MG63 (cell line): Measurements from ENCODE around the gene LHX2. TPM values are rescaled to one million over a fixed set of nuclear protein-coding genes. Genes with fewer than 3 reads are reported as not detected.
A peak's percentile ranks its signal among the peaks of the same experiment; 100 is the strongest.

Source experiments
- DNase-seq: peaks from one replicate; pipeline ENCODE4 v3.0.0-alpha.2; 2020
- H3K27me3 ChIP-seq: fragments of 250-450 bp; sonication (Bioruptor Pico); 2 replicates; pipeline ENCODE4 v1.5.1; 2020; ENCODE audit warnings: mild to moderate bottlenecking, moderate library complexity
- H3K36me3 ChIP-seq: fragments of 250-450 bp; sonication (Bioruptor Pico); 2 replicates; pipeline ENCODE4 v1.5.1; 2020; ENCODE audit warnings: mild to moderate bottlenecking, moderate library complexity
- H3K4me3 ChIP-seq: fragments of 250-450 bp; sonication (Bioruptor Pico); 2 replicates; pipeline ENCODE4 v1.5.1; 2020; ENCODE audit warnings: mild to moderate bottlenecking, moderate library complexity
- H3K9me3 ChIP-seq: fragments of 250-450 bp; sonication (Bioruptor Pico); 2 replicates; pipeline ENCODE4 v1.5.1; 2020; ENCODE audit warnings: mild to moderate bottlenecking, moderate library complexity
- total RNA-seq: library from RNA; depleted of rRNA; stranded (reverse); fragments of >200 nt; shearing (Covaris generic); gene quantifications from 2 replicates; pipeline ENCODE4 v1.2.3, GENCODE V29; 2014; ENCODE audit warnings: low replicate concordance

The LHX2 gene
- total RNA-seq, 1 experiment from 2014 or later = 0.49 TPM

DNA sequence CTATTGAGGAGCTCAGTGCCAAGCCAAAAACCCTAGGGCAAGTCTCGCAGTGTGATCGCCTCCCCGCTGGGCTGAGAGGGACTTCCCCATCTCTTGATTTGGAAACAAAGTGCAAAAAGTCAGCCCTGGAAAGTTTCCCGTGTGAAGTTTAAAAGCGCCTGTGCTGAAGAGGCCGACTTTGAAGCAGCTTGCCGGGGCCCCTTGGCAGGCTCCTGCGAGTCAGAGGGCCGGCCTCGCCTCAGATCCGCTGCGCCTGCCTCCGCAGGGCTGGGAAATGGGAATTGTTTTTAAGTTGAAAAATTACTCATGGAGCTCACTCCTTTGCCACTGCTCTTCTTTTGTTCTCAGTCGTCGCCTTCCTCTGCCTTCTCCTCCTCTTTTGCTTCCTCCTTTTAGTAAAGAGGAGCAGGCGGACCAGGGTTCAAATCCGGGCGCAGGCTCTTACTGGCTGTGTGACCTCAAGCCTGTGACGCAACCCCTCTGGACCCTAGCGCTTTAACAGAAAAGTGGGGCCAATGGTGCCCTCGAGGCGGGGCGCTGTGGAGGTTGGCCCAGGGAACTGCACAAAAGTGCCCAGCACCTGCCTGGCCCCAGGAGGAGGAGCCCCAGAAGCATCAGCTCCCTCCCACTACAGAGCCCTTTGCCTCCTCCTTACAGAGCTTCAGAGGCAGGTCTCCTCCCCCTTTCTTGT, 14.7 kb upstream of the LHX2 start:
- DNase-seq = peak; percentile 23
- Histone ChIP-seq H3K27me3 (peaks cover 44% of the 10 kb centered on the region), H3K9me3 (no peaks in the 10 kb centered on the region), H3K4me3 (no peak overlapping the region), H3K36me3 (no peaks in the 10 kb centered on the region)

DNA sequence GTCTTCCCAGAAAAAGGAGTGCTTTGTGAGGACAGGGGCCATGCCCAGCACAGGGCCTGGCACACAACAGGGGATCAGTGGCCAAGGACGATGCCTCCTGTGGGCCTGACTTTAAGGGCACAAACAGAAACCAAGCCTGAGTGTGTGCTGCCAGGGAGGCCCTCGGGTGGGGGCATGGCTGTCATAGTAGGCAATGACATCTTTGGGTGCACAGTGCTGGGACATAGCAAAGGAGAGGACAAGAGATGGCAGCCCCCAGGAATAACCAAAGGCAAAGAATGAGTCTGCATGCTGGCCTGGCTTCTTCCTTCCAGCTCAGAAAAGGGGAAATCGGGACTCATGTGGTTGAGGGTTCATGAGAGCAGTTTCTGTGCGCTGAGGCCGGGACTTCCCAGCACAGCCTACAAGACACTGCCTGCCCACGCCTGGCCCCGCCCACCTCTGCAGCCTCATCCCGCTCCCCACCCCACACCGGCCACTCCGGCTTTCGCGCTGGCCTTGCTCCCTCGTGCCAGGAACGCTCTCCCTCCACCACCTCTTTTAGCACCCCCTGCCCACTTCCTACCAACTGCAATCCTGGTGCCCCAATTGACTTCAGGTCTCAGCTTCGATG, 13.8 kb upstream of the LHX2 start:
- H3K9me3 ChIP-seq = no peaks in the 10 kb centered on the region
- H3K36me3 ChIP-seq = no peaks in the 10 kb centered on the region
- H3K27me3 ChIP-seq = peaks cover 50% of the 10 kb centered on the region
- H3K4me3 ChIP-seq = no peak overlapping the region
- no peak for DNase-seq

DNA sequence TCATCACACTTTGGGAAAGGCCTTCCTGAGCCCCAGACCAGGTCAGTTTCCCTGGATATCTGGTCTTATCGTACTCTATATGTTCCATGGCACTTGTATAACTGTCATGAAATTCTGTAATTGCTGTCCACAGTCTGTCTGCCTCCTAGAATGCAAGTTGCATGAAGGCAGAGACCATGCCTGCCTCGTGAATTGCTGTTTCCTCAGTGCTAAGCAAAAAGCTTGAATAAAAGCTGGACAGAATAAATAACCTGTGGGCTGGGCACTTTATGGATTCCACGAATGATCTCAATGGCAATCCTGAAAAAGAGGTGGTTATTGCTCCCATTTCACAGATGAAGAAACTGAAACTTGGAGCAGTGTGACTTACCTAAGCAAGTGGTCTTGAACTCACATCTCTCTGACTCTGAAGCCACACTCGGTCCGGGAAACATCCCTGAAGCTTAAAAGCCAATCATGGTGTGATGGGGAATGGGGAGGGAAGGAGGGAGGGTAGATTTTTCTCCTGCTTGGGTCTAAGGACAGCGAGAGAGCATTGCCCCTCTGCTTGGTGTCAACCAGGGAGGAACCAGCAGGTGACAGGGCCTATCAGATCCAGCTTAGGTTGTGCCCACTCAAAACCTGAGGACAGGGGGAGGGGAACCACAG, 13.2 kb upstream of the LHX2 start:
- peaks cover 57% of the 10 kb centered on the region for H3K27me3 ChIP-seq
- H3K36me3 ChIP-seq = no peaks in the 10 kb centered on the region

DNA sequence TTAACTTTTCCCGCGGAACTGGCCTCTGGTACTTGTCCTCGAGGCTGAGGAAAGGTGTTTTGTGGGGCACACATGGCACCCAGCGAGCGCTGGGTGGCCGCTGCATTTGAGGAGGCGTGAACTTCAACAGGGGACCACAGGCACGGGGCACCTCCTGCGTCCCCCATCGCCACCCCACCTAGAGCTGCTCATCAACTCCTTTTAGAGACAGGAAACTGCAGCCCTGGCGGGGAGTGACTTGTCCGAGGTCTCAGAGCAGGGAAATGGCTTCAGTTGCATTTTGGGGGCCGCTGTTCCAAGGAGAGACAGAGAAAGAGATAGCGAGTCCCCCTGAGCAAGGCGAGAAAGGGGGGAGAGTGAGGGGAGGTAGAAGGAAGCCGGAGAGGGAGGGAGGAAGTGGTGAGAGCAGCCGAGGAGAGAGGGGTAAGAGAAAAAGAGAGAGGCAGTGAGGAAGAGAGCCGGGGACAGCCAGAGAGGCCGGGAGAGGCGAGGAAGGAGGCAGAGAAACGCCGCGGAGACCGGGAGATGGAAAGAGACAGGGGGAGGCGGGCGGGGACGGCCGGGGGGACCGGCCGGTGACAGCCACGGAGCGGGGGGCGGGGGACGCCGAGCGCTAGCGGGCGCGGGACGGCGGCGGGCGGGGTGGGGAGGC, 12.5 kb upstream of the LHX2 start:
- peaks cover 62% of the 10 kb centered on the region for H3K27me3 ChIP-seq
- DNase-seq = no peak
- no peak overlapping the region for H3K4me3 ChIP-seq
- no peaks in the 10 kb centered on the region for H3K9me3 ChIP-seq
- H3K36me3 ChIP-seq = no peaks in the 10 kb centered on the region

More for the DNA sequence above, 13.2 kb upstream of the LHX2 start:
- DNase-seq = no peak
- Histone ChIP-seq H3K4me3 (no peak overlapping the region), H3K9me3 (no peaks in the 10 kb centered on the region)

DNA sequence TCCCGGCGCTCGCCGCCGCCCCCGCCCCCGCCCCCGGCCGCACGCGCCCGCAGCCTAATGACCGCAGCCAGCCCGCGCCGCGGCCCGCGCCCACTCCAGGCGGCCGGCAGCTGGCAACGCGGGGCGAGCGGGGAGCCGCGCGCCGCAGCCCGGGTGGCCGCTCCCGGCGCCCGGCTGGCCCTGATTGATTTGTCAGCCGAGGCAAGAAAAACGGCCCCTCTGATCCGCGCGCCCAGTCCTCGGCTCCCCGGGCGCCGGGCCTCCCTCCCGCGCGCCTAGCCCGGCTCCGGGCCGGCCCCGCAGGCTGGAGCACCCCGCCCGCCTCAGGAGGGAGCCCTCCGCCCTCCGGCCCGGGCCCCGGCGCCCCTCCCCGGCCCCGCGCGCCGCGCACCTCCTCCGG, 11.9 kb upstream of the LHX2 start:
- no peaks in the 10 kb centered on the region for H3K9me3 ChIP-seq
- H3K4me3 ChIP-seq = no peak overlapping the region
- DNase-seq = no peak
- H3K36me3 ChIP-seq = no peaks in the 10 kb centered on the region
- peaks cover 64% of the 10 kb centered on the region for H3K27me3 ChIP-seq

DNA sequence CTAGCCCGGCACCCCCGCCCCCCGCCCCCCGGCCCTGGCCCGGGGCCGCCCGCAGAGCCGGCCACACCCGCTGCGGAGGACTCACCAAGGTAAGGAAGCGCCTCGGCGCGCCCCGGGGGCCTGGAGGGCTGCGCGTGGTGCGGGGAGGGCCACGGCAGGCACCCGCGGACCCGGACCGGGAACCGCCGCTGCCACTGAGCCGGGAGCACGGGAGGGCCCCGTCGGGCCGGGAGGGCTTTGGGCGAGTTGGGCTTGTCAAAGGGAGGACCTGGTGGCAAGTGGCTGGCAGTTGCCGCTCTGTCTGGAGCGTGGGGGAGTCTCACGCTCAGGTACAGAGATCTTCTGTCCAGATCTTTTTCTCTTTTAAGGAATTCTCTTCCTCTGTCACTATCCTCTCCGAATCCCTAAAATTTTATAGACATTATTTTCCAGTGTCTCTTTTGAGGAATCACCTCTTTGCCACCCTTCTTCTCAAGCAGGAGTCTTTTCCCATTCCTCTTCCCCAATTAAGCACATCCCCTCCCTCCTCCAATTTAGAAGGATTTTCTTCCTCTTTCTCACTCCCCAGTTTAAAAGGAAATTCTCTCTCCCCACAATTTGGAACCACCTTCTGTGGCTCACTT, 11.3 kb upstream of the LHX2 start:
- peaks cover 71% of the 10 kb centered on the region for H3K27me3 ChIP-seq
- no peak for DNase-seq
- no peaks in the 10 kb centered on the region for H3K36me3 ChIP-seq
- no peaks in the 10 kb centered on the region for H3K9me3 ChIP-seq
- H3K4me3 ChIP-seq = no peak overlapping the region

DNA sequence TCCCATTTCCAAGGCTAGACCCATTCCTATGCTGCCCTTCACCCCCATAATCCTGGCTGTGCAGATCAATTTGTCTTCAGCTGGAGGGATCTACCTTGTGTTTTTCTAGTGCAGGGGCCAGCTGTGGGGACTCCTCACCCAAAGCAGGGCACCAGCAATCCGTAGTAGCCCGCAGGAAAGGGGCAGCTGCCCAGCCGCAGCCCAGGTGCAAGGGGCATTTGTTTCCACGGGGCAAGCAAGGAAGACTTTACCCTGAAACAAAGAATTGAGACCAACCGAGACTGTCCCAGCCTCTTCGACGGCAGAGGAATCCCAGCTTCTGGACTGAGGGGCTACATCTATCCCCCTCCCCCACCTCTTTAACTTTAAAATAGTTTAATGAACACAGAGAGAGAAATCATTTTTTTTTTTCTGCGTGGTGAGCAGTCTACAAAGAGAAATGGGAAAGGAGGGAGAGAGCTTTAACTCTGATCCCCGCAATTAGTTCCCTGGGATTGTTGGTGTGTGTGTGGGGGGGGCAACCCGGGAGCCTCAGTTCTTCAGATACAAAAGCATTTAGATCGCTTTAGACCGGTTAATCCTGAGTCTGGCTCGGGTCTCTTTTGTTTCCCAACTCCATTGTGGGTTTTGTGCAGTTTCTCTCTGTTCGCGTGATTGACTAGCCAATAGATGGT, 10.6 kb upstream of the LHX2 start:
- no peak for DNase-seq
- Histone ChIP-seq H3K4me3 (no peak overlapping the region), H3K9me3 (no peaks in the 10 kb centered on the region), H3K27me3 (peaks cover 76% of the 10 kb centered on the region), H3K36me3 (no peaks in the 10 kb centered on the region)

DNA sequence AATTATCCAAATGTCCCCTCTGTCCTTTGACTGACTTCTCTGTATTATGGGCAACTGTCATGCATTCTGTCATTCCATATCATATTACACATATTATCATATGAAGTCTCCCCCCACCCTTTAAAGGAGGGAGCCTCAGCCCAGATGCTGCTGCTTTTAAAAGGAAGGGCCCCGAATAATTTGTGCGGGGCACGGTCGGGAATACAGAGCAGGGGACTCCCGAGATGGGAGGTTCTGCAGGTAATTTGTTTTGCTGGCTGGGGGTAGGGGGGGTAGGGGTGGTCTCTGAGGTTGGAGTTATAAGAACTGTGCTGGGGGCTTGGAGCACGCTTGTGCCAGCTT, 10.1 kb upstream of the LHX2 start:
- DNase-seq = no peak
- H3K9me3 ChIP-seq = no peaks in the 10 kb centered on the region
- no peaks in the 10 kb centered on the region for H3K36me3 ChIP-seq
- H3K4me3 ChIP-seq = no peak overlapping the region
- H3K27me3 ChIP-seq = peaks cover 76% of the 10 kb centered on the region

DNA sequence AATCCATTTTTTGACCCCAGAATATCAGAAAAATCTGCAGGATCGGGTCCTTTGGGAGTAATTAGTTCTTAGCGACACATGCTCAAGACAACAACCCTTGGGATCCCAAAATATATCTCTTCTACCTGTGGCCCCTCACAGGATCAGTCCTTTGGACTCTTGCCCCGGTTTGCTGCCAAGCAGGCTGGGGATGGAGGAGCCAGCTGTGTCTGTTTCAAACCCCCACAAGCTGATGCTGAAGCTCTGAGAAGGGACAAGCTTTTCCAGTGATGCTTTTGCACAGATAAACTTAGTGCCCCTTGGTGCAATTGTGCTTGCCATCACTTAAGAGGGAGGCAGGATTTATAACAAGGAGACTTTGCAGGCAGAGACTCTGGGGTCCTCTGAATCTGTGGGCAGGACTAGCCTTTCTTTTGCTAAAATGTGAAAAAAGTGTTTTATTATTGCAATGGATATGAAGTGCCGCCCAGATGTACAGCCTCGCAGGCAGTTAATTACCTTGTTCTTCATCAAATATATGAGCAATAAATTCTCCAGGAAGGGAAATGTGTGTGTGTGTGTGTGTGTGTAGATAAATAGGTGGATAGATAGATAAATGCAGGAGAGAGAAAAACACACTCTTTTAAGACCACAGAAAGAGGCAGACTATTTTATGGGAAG, 9.6 kb upstream of the LHX2 start:
- Histone ChIP-seq H3K27me3 (peaks cover 81% of the 10 kb centered on the region), H3K4me3 (no peak overlapping the region), H3K9me3 (no peaks in the 10 kb centered on the region), H3K36me3 (no peaks in the 10 kb centered on the region)
- DNase-seq = no peak

DNA sequence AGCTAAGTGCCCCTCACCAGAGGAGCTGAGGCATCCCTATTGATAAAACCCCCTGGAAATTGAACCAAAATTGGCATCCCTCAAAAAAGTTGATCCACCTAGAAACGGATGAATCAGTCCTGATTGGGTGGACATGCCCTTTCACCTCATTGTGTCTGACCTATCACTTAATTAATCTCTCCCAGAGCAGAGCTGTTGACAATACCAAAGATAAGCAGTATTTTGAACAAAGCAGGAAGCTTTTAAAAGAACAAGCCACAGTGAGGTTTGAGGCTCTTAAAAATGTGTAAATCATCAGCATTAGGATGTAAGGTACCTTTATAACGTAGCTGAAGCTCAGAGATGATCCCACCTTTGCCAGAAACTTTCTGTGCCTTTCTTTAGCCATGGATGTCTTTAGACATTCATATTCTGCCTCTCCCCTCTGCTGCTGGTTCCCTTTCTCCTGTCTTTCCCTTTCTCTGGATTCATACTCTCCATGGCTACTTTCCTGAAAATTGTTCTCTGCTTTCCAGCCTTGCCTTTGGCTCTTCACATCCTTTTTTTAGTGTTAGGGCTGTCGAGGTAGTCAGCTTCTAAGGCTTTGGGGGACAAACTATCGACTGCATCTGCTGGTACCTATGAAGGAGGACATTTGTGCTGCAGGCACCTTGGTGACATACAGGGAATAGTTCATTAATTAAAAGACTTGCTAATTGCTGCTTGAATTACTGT, 7.8 kb upstream of the LHX2 start:
- no peak for DNase-seq
- Histone ChIP-seq H3K4me3 (no peak overlapping the region), H3K27me3 (peaks cover 89% of the 10 kb centered on the region), H3K9me3 (no peaks in the 10 kb centered on the region), H3K36me3 (no peaks in the 10 kb centered on the region)

DNA sequence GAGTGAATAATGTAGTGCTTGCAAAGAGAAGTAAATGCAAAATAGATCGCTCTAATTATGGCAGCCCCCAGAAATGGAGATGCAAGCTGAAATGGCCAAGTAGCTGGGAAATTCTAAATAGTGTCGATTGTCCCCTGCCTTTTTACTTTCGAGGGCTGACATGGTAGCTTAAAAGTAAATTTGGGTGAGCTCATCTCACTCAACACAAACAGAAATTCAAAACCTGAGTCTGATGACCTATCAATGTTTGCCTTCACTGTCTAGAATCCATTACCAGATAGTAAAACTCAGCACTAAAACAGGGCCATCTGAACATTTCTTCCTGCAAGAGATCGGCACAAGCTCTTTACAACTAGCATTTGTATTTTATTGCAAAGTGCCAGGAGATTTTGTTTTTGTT, 7.0 kb upstream of the LHX2 start:
- H3K36me3 ChIP-seq = no peaks in the 10 kb centered on the region
- H3K27me3 ChIP-seq = peaks cover 89% of the 10 kb centered on the region
- no peaks in the 10 kb centered on the region for H3K9me3 ChIP-seq
- no peak for DNase-seq
- H3K4me3 ChIP-seq = no peak overlapping the region

DNA sequence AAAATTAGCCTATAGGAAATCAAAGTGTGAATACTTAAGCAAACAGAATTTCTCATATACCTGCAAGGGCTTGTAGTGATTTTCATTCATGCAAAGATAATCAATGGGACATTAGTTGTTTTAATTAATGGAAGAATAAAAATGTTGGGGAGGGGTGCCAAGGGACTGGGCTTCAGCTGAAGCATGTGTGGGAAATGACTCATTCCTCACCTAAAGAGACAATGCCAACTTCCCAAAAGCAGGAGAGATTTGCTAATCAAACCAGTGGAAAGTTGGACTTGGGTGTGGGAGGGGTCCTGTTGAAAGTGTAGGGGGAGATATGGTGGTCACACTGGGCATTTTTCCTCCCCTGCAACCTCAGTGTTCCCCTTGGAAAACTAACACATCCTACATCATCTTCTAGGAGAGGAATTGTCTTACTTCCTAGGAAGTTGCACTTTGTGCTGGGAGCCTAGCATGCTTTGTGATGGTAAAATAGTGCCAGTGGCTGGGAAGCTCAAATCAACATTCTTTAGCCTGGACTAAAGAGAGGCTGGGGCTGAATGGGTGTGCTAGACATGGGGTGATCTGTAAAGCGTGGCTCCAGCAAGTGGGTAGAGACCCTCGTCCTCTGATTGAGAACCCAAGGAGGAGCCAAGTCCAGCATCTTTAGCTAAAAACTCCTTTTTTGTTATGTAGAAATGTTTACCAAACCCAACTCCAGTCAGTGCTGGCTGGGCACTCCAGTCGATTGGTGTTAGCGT, 6.4 kb upstream of the LHX2 start:
- Histone ChIP-seq H3K4me3 (no peak overlapping the region), H3K36me3 (no peaks in the 10 kb centered on the region), H3K27me3 (peaks cover 90% of the 10 kb centered on the region), H3K9me3 (no peaks in the 10 kb centered on the region)
- no peak for DNase-seq

DNA sequence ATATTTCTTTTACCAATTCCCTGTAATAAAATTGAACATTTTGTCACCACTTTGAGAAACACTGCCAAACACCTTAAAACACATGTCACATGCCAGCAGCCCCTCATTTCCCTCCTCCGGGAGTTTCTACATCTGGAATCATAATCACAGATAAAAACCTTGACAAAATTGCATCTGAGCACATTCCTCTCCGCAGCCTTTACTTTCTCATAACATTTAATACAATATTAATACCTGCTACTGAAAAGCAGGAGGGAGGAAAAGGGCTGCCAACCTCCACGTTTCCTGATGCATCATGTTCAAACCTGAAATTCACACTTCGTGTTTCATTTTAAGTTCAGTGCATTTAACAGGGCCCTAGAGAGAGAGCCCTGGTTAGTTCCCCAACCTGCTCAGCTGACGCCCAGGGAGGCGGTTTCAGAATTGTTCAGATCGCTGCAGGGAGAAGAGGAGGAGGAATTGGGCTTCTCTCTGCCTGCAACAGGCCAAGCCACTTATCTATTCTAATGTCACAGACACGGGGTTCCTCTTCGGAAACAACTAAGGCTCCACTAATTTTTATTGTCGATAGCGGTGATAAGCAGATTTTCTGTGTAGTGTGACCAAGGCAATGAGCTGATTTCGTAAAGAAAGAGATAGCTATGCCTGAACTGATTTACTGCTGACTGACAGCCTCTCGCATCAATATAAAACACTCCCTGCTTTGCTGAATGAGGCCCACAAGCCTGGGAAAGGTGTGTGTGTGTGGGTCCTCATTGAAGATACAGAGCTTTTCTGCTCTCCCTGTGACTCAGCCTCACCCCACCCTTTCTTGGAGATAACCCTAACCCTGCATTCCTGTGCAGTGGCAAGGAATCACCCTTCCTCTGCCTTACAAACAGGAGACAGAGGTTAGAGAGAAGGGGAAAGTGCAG, 4.9 kb upstream of the LHX2 start:
- H3K36me3 ChIP-seq = no peaks in the 10 kb centered on the region
- peaks cover 75% of the 10 kb centered on the region for H3K27me3 ChIP-seq
- no peak overlapping the region for H3K4me3 ChIP-seq
- H3K9me3 ChIP-seq = no peaks in the 10 kb centered on the region
- DNase-seq = no peak

DNA sequence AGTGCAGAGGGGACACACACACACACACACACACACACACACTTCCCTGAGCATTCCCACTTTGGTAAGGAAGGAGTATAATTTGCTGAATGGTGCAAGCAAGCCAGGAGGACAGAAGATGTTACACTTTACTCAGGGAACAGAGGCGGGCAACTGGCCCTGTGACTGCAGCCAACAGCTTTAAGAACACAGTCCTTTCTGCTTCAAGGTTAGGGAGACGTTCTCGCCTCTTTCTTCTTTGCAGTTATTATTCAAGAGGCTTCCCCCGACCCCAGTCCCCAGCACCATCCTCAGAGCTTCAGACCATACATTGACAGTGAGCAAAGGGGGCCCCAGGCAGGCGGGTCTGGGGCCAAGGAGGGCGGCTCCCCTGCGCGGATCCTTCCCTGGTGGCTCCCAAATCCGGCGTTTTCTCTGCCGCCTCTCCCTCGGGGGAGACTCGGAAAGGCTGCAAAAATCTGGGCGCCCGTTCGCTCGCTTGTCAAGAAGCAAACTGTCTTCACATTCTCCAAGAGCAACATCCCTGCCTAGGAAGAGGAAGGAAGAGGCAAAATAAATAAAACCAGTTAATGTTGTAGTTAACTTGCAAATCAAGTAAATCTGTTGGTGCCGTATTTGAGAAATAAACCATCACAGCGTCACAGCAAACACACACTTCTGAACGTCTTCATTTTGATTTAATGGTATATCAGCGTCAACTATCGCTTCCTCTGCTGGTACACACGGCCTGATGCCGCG, 3.8 kb upstream of the LHX2 start:
- Histone ChIP-seq H3K27me3 (peaks cover 67% of the 10 kb centered on the region), H3K9me3 (no peaks in the 10 kb centered on the region), H3K4me3 (peak overlapping the region; percentile 22; the same call in 1 of the 2 replicates), H3K36me3 (no peaks in the 10 kb centered on the region)
- DNase-seq = no peak
